DMS 273 treated with DMSO at 0.1 percent for 48 hours (cell line): ENCODE results near the gene RBP5.

Experiments
- DNase-seq: peaks from one replicate; lab custom pipeline; 2025; lab: John Stamatoyannopoulos, UW

Gene RBP5

DNA sequence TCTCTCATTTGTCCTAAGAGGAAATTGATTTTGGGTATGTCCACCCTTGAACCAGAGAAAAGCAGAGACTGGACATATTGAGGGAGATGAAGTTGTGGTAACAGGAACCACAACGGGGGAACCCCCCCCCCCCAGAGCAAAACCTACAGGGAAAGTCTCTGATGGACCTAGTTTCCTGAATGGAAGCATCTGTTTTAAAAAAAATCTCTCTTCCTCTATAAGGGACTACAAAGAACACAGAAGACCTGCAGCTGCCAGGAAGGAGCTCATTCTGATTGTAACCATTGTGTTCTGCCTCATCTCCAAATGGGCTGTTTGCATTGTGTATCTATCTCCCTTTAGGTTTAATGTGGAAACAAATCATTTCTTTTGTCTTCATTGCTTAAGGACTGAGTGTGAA lies 54.7 kb downstream of the RBP5 start:
- DNase-seq, result no peak
